GM19467 (cell line): ENCODE measurements around the gene ANO6.

Experiments used
- ATAC-seq: cut with Tn5 transposase; IDR thresholded peaks from one replicate; pipeline ENCODE4 v1.9.1; 2021; ENCODE audit warnings: mild to moderate bottlenecking, moderate library complexity; ENCODE audit not compliant: unreplicated experiment

ANO6 gene

DNA sequence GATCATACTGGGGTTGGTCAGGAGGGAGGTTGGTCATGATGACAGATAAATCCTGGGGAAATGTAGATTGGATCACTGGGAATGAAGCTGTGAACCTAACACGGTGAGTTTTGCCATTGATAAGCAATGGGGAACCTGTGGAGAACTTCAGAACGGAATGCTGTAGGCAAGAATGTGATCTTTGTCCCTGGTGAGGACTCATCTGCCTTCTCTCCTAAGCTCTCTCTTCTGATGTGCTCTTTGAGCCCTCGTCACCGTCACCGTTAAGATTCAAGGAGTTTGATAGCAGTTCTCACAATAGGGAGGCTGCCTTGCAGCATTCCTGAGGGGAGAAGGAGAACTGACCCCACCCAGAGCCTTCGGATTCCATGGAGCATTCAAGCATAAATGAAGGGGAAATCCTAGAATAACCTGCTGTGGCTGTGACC is 217.6 kb downstream of the ANO6 start:
- no peak for ATAC-seq

DNA sequence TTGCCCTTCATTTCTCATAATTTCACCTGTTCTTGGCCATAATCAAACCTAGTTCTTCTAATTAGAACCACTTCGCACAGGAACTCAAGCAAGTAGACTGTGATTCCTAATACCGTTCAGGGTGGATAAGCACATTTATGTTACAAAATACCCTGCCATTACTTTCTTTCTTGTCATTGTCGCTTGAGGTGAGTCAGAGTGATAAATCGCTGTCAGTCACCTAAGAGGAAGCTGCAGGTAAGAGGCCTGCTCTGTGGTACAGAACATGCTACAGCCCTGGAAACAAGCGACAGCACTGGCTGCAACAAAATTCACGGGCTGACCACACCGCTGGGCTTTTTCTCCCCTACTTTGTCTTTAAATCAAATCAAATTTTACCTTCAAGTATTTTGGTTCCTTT is 218.2 kb downstream of the ANO6 start:
- ATAC-seq: no peak

DNA sequence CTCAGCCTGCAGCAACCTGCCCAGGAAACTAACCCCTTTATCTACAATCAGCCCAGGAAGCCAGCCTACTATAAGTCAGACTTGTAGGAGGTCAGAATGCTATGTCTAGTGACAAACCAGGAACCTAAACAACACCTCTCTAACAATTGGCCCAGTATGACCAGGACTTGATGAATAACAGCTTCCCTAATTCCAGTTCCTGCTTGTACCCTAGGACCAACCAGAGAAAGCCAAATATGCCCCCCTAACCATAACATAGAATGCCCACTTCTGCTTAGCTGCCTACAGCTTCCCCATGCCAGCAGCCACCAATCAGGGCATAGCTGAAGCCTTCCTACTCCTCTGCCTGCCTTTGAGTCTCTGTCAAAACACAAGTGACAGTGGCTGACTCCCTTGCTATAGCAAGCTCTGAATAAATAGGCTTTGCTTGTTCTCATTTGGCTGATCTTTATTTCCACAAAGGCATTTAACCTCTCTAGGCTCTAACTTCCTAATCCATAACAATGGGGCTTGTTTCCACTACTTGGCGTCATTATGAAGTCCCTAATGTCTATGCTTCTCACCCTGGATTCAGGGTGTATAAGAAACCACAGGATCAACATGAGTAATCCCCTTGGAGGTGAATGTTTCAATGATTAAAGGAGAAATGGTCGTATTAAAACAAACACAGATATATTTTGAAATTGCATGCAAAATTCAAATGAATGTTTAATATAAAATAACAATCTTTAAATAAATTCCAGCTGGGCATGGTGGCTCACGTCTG is 220.2 kb downstream of the ANO6 start:
- no peak for ATAC-seq

DNA sequence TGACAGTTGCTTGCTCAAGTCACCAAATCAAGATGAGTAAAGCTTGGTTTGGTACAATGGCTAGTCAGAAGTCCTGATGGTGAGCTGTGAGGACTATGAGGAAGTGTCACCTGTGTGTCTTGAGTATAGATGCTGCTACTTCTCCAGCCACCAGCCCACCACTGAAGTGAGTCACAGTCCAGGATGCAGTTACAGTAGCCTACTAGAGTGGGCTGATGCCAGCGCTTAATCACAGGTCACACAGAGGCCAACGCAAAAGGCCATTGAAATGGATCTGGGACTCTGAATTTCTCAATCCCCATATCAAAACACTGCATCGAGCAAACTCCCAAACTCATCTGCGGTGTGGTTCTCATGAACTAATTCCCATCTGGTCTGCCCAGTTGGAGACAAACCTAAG is 223.1 kb downstream of the ANO6 start:
- no peak for ATAC-seq

DNA sequence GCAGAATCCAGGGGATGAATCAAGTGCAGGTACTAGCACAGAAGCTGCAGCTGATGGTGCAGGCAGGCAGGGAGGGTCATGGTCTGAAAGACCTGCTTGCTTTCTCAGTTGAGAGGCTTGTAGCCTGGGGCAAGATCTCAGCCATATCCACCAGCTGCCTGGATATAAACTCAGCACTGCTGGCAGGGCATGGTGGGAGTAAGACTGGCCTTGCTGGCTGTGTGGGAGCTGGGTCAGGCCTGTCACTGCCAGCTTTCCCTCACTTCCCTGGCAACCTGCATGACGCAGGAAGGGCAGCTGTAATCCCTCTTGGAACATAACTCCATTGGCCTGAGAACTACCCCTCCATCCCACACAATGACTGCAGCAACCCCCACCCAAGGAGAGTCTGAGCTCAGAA is 230.1 kb downstream of the ANO6 start:
- no peak for ATAC-seq

DNA sequence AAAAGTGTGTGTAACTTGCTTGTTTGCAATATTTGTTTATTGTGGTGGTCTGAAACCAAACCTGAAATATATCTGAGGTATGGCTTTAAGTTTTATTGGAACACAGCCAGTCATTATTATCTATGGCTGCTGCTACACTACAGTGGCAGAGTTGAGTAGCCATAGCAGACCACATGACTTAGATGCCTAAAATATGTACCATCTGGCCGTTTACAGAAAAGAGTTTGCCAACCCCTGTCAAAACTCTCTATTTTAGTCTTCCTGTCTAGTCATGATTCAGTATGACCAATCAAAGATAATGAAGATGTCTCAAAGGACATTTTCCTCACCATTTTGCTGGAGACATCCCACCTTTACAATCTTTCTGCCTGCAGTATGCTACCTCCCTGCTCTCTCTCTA is 242.3 kb downstream of the ANO6 start:
- ATAC-seq: no peak

DNA sequence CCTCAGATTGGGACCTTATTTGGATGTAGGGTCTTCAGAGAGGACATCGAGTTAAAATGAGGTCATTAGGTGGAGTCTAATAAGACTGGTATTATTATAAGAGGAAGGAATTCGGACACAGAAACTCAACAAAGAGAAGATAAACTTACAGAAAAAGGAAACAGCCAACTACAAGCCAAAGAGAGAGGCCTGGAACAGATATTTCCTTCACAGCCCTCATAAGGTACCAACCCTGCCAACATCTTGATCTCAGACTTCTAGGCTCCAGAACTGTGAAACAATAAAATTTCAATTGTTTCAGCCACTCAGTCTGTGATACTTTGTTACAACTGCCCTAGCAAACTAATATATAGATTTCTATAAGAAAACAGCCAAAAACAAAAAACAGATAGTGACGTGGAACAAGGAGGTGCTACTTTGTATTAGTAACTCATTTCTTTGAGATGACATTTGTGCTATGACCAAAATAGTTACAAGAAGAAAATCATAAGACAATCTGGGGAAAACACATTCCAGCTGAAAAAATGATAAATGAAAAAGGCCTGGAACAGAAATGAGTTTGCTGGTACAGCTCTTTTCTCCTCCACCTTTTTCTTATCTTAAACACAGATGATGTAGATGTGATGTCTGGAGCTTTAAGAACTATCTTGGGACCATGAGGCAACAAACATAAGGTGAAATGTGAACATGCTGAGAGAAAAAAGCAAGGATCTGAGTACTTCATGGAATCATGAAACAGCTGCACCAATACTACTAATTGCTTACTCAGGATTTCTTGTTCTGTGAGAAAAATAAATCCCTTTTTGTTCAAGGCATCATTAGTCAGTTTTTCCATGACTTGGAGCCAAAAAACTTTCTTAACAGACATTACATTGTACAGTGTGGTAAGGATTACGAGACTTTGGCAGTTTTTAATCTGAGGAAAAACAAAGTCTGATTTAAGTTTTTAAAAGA is 243.2 kb downstream of the ANO6 start:
- no peak for ATAC-seq

DNA sequence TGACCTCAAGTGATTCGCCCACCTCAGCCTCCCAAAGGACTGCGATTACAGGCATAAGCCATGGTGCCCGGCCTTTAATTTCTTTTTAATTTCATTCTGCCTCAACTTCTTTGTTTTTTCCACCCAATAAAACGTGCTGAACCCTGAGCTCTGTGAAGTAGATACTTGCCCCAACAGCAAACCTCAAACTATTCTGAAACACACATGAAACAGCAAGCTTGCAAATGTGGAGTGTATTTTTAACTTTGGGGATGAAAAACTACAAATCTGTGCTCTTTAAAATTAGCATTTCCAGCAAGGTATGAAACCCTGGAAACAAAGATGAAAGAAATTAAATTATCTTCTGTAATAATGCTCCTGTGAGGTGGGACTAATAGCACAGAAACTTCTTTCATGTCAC is 246.6 kb downstream of the ANO6 start:
- no peak for ATAC-seq

DNA sequence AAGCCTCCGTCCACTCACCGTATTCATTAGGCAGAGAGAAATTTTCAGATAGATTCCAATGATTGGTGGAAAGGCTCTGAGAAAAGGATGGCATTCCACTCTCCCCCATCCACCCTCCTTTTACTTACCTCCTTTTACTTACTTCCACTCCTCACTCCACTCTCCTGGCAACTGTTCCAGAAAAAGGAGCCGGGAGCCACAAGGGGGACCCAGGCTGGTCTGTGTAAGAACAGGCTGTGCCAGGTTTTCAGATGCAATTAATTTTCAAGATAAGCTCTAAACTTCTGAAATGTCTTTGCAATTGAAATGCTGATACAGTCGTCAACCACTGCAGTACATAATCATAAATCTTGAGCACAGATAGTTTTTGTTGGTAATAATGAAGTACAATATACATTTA is 248.8 kb downstream of the ANO6 start:
- ATAC-seq: no peak

DNA sequence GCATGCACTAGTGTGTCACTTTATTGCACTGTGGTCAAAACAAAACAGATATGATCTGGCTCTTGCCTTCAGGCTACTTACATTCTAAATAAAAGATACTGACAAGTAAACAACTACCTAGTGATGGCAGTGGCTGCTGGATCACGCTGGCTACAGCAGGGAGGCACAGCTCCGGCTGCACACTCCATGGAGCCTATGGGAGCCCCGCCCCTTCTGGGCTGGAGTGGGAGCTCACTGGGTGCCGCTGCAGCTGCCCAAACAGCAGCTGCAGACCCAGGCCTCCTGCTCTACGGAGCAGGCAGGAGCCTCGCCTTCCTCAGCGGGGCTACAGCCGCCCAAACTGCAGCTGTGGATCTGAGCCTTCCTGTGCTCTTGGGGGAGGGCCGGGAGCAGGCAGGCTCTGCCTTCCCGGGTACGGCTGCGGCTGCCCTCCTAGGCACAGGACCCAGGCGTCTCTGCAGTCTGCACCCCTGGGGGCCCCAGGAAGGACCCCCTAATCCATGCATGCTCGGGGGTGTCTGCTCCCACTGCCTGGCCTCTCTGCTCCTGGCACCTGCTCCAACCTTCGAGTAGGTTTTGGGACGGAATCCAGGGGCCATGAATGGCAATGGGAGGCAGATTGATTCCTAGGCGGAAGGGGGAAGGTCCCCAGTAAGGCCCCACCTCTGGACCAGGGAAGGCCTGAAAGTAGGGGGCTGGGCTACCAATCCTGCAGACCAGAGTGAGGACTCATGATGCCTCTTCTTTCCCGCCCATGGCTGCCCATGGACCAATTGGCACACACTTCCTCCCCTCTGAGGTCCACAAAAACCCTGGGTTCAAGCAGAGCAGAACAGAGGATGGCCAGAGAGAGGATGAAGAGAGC is 253.1 kb downstream of the ANO6 start:
- no peak for ATAC-seq

DNA sequence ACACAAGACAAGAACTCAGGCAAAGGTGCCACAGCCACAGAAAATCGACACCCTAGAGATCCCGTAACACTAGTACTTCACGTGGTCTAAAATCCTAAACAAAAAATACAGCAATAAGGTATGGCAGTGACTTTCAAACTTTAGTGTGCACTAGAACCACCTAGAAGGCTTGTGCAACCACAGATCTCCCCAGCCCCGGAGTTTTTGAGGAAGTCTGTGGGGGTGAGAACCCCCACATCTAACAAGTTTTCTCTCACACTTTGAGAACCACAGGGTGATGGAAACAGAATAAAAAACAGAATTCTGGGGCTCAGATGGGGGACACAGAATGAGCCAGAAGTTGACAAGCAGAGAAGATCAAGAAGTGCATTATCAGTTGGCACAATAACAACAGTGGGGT is 254.0 kb downstream of the ANO6 start:
- ATAC-seq: no peak

DNA sequence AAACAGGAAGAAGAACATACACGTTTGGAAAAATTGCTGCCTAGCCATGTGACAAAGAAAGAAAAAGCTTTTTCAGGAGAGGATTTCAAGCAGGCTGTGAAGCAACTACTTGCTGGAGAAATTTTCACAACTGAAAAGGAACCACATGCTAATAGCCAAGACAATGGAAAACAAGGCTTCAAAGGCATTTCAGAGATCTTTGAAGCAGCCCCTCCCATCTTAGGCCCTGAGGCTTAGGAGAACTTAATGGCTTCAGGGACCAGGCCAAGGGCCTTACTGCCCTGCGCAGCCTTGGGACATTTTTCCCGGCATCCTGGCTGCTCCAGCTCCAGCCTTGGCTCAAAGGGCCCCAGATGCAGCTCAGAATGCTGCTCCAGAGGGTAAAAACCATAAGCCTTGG is 257.7 kb downstream of the ANO6 start:
- no peak for ATAC-seq

DNA sequence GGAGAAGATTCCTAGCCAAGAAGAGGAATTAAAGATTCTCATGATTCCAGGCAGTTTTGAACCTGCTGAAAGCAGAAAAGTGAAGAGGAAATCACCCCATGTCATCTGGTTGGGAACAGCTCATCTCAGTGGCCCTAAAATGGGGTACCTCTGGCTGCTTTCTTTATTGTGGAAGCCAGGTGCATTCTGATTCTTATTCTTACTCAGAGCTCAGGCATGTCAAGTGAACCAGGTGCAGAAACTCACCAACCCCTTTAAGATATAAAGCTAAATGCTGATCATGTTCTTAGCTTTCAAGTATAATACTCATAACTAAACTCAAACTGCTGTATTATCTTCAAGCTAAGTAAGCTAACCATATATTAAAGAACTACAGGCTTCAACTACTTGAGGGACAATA is 259.7 kb downstream of the ANO6 start:
- no peak for ATAC-seq

DNA sequence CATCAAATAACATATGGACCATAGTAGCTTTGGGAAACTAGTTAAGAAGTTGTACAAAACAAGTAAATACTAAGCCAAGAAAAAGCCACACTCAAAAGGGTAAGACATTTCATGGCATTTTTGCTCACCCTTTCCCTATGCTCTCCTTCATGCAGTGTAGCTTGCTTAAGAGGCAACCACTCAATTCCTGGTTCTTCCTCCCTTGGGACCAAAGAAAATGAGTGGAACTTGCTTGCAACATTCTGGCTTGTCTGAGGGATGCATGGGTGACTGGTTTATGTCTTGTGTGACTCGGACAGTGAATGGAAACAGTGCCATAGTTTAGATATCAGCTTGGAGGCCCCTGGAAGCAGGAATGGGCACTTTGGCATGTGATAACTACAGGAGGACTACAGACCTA is 261.6 kb downstream of the ANO6 start:
- no peak for ATAC-seq

DNA sequence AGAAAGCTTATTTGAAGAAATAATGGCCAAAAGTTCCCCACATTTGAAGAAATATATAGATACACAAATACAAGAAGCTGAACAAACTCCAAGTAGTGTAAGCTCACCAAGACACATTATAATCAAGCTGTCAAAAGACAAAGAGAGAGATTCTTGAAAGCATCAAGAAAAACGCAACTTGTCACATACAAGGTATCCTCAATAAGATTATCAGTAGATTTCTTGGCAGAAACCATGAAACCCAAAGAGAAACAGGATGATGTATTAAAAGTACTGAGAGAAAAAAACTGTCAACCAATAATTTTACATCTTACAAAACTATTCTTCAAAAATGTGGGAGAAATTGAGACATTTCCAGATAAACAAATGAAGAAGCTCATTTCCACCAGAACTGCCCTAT is 263.0 kb downstream of the ANO6 start:
- ATAC-seq: no peak

DNA sequence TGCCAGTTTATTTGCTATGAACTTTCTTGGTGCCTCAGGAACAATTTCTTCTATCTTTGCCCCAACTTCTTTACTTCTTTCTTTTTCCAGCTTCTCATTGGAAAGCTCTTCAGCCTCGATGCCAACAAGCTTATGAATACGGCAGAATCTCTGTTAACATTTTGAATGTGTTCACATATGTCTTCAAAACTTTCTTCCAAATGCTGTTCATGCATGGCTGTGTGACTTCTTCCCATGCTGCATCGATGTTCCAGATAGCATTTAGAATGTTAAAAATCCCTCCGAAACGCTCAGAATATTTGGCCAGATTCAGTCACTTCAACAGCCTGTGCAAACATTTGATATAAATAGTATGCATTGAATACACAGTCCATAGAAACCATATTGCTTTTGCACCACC is 265.9 kb downstream of the ANO6 start:
- ATAC-seq: no peak

DNA sequence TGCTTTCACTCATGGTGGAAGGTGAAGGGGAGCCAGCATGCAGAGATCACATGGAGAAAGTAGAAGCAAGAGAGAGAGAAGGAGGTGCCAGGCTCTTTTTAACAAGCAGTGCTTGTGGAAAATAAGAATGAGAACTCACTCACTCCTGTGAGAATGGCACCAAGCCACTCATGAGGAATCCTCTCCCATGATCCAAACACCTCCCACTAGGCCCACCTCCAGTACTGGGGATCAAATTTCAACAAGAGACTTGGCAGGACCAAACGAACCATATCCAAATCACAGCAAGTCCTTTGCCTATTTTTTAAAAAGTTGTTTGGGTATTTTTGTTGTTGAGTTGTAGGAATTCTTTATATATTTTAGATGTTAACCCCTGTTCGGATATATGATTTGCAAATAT is 267.7 kb downstream of the ANO6 start:
- no peak for ATAC-seq
